Mammary epithelial cell (primary cell): ENCODE data around the gene GIMAP1.

Experiments used
- EZH2 ChIP-seq: IDR thresholded peaks from 2 replicates; pipeline ENCODE4 v1.6.1; 2012; ENCODE audit warnings: low read length, inconsistent platforms, borderline replicate concordance
- TF ChIP-seq, protein P1 (sequence below), 2 donors: IDR thresholded peaks in 1 of 2; conservative IDR thresholded peaks in 1 of 2; 2 replicates each; pipeline ENCODE4 v1.5.1; 2011 to 2012; ENCODE audit warnings: inconsistent platforms in 2 of 2, low read length in 2 of 2, mild to moderate bottlenecking in 2 of 2, control low read depth in 1 of 2, low read depth in 1 of 2; ENCODE audit not compliant: insufficient read depth in 1 of 2; ENCODE audit errors: extremely low read depth in 1 of 2

DNA sequence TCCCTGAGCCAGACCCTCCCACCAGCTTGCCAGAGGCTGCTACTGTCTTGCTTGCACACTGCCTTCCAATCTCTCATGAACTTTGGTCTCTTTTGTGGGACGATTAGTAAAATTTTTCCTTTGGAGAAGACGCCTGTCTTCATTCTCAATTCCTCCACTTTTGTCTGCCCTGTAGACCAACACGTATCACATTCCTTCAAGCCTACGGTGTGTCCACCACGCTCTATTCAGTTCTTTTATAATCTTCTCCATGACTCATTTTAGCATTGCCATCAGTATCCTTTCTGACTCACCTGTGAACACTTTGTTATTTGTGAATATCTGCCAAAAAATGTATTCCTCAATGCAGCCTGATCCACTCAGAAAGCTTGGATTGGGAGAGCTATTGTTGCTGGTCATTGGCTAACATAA is 22.2 kb downstream of the GIMAP1 start:
- TF ChIP-seq, protein P1, sequence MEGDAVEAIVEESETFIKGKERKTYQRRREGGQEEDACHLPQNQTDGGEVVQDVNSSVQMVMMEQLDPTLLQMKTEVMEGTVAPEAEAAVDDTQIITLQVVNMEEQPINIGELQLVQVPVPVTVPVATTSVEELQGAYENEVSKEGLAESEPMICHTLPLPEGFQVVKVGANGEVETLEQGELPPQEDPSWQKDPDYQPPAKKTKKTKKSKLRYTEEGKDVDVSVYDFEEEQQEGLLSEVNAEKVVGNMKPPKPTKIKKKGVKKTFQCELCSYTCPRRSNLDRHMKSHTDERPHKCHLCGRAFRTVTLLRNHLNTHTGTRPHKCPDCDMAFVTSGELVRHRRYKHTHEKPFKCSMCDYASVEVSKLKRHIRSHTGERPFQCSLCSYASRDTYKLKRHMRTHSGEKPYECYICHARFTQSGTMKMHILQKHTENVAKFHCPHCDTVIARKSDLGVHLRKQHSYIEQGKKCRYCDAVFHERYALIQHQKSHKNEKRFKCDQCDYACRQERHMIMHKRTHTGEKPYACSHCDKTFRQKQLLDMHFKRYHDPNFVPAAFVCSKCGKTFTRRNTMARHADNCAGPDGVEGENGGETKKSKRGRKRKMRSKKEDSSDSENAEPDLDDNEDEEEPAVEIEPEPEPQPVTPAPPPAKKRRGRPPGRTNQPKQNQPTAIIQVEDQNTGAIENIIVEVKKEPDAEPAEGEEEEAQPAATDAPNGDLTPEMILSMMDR (conservative IDR thresholded peaks at IDR 0.05 in 1 of 2, IDR thresholded peaks at IDR 0.05 in 1 of 2; ENCODE audit: extremely low read depth in 1 of 2, insufficient read depth in 1 of 2, low read depth in 1 of 2, low read length in 2 of 2) = no peak
- no peak for TF ChIP-seq EZH2
